IPS DF 19.7 (cell line): ENCODE data around the gene TEX30.
"Not testable (repeated sequence)": the region's sequence is repeated elsewhere in the genome, so short reads cannot be mapped to it uniquely, and the experiment has no call there.

Source experiments
- DNase-seq: peaks from one replicate; pipeline ENCODE4 v3.0.0-alpha.2; 2013; ENCODE audit warnings: low read depth, low spot score

The TEX30 gene

DNA sequence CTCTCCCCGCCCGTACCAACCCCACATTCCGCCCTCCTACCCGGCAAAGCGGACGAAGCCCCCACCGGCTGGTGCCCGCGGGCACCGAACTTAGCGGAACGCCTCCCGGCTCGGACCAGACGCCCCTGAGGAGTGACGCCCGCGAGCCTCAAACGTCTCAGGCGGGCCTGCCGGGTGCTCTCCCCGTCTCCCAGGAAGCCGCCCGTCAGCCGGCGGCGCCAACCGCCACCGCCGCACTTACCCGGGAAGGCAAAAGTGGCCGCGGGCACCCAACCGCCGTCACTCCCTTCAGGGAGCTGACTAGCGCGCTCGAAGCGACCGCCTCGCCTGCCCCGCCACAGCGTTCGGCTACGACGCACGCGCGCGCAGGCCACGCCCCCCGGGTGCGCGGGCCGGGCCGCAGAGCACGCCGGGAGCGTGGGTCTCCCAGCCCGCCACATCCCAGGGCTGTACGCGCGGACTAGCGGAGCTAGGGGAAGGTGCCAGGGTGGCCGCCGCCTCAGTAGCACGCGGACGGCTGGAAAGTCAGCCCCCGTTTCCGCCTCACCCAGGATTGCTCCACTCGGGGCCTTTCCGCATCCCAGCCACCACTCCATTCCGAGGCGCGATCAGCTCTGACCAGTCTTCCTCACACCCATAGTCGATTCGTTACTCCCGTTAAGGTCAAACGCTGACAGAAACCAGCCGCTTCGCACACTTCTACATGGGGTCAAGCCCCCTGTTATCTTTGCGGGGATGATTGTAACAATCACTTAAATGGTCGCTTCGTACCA is at the start of gene TEX30:
TSS of gene TEX30 (minus strand) at position 346 of the 773 bp plus-strand sequence. CDS start 3,760 bp downstream, outside the sequence.
- no peak for DNase-seq

DNA sequence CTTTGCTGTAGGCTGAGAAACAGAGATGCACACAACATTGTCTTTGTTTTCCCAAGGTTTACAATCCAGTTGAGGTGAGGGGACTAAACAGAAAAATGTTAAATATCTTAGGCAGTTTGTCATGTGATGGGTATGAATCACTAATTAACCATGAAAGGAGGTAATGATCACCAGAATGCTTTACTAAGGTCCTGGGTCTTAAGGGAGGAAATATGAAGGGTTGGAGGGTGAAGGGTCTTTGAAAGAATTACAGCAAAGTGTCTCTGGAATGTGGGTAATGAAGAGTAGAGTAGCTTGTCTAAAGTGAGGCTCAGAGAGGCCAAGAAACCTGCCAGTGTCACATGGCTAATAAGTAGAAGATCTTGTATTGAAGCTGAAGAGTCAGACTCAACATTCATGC is 44.3 kb upstream of the TEX30 start:
- DNase-seq = no peak

DNA sequence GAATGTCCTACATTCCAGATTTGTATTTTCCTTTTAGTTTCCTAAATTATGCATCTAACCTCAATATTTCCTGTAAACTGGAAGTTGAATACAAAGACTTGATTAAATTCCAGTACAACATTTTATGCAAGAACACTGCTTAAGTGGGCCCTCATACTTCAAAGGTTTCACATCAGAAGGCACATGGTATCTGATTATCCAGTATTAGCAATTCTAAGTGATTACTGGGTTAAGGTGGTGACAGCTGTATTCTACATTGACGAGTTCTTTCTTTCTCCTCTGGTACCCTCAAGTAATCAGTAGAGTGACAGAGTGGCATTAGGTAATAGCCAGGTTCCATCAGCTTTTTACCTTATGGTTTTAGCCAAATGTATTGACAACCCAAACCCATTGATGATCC is 43.7 kb upstream of the TEX30 start:
- no peak for DNase-seq

DNA sequence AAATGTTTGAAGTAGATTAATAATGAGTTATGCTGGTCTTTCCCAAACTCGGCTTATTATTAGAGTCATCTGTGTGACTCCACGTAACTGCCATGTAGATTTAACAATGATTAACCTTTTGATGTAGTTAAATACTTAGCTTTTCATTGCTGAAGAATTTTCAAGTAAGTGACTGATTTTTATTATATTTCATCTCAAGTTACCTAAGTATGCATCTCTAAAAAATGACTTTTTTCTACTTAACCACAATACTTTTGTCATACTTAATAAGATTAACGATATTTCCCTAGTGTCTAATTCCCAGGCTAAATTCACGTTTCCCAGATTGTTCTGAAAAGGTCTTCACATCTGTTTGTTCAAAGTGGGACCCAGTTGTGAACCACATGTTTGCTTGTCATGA is 43.1 kb upstream of the TEX30 start:
- DNase-seq = no peak

DNA sequence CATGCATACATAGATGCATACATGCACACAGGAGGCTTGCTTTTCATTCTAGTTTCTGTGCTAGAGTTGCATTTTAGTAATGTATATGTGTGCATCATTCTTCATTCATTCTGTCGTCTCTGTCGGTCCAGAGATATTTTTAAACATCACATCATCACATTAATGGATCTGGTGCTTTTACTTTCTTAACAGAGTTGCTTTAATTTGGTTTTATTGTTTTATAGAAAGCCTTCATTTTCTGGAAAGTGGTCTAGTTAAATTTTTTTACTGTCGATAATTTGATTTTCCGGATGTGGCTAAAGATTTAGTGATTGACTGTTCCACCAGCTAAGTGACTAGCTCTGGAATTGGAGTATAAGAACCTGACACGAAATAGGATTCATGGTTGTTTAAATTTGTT is 42.2 kb upstream of the TEX30 start:
- no peak for DNase-seq

DNA sequence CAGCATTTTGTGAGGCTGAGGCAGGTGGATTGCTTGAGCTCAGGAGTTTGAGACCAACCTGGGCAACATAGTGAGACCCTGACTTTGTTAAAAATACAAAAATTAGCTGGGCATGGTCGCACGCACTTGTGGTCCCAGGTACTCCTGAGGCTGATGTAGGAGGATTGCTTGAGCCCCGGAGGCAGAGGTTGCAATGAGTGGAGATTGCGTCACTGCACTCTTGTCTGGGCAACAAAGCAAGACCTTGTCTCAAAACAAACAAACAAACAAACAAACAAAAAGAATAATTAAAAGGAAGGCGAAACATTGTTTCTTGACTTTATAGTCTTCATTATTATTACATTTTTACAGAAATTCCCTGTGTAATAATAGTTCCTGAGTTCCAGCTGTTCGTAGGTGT is 41.2 kb upstream of the TEX30 start:
- no peak for DNase-seq

DNA sequence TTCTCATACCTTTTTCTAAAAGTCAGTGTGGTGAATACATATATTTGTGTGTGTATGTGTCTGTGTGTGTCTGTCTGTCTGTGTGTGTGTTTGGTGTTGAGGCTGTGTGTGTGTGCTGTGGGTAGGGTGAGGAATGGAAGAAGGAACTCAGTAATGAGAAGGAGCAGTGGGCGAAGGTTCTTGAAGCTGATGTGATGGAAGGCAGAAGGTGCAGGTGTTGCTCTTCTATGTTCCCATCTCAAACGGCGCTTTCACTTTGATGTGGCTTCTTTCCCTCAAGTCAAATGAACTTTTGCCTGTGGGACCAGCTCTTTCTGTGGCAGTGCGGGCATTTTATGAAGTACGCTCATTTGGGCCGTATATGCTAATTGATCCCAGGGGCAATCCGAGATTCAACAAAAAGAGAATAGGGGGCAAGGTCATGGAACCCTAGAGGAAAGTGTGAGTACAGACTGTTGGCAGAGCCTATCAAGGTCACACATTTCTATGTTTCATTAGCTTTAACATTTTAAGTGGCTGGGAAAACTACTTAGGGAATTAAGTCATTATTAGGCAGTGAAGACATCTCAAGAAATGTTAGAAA is 40.5 kb upstream of the TEX30 start:
- DNase-seq = no peak

DNA sequence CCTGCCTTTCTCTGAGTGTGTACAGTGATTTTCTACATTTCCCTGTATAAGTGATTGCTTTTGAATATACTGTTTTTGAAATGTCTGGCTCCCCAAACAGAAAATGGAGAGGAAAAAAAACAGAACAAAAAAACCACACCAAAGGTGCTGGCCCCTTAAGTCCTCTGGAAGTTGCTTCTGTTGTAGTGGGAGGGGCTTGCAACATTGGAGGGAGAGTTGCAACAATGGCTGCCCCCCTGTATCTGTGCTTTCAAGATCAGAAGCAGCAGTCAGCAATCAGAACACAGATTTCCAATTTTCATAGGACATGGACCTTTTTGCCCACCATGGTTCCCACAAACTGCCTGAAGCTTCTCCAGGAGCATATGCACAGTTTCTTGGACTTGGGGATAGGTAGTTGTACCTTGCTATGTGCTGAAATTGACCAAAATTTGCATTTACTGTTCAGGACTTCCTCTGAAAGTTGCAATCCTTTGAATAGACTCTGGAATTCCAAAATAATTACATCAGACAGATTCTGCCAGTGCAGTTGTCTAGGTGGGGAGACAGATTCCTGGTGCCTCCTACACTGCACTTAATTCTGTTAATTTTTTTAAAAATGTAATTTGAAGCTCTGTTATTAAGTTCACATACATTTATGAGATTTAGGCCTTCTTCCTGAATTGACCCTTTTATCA is 39.2 kb upstream of the TEX30 start:
- no peak for DNase-seq

DNA sequence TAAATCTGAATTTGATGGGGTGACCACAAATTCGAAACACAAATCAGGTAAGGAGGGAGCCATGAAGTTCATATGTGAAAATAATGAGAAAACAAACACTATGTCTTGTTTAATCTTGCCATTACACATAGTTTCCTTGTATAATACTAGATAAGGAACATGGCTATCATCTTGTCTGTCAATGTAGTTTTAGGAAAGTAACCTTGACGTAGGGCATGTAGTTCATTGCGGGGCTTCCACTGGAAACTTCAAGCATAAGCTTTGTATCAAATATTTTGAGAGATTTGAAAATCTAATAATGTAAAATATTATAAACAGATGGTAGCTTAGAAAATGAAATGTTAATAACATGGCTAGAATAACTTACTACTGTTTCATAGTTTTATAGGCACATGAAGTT is 34.1 kb upstream of the TEX30 start:
- DNase-seq = no peak

DNA sequence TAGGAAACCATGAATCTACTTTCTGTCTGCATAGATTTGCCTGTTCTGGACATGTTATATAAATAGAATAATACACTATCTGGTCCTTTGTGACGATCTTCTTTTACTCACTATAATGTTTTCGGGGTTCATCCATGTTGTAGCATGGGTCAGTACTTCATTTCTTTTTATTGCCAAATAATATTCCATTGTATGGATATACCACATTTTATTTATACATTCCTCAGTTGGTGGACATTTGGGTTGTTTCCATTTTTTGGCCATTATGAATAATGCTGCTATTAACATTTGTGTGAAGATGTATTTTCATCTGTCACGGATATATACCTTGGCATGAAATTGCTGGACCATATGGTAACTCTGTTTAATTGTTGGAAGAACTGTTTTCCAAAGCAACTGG is 32.1 kb upstream of the TEX30 start:
- no peak for DNase-seq

DNA sequence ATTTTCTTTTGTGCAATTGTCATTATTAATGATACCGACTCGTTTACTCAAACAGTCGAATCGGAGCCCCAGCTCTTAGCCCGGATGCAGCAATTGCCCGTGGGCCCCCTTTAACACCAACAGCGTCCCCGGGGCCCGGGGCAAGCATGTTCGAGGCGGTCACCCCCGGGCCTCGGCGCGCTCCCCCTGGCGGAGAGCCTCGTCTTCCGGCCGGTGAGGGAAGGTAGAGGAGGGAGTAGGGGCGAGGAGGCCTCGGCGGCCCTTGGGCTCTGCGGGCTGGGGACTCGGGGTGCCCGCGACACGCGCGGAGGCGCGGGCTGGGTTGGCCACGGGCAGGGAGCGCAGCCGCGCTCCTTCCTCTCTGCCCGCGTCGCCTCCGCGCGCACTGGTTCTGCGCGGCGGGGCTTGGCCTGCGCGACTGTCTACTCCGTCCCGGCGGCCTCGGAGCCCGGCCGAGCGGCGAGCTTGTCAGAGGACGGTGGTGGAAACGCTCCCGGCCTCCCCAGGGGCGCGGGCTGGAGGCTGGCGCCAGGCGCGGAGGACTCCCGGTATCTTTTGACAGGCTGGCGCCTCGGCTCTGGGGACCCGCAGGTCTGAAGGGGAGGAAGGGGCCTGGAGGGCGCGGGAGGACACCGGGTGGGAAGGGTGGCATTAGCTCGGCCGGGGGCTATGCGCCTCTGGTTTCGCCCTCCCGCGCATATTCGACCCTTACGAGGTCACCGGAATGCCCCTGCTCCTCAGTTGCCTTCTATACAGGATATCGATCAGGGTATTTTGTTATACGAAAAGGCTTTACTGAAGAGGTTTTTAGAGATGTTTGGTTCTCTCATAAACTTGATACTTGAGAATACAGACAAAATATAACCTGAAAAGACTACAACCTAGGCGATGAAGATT is 26.8 kb upstream of the TEX30 start:
- DNase-seq = no peak

DNA sequence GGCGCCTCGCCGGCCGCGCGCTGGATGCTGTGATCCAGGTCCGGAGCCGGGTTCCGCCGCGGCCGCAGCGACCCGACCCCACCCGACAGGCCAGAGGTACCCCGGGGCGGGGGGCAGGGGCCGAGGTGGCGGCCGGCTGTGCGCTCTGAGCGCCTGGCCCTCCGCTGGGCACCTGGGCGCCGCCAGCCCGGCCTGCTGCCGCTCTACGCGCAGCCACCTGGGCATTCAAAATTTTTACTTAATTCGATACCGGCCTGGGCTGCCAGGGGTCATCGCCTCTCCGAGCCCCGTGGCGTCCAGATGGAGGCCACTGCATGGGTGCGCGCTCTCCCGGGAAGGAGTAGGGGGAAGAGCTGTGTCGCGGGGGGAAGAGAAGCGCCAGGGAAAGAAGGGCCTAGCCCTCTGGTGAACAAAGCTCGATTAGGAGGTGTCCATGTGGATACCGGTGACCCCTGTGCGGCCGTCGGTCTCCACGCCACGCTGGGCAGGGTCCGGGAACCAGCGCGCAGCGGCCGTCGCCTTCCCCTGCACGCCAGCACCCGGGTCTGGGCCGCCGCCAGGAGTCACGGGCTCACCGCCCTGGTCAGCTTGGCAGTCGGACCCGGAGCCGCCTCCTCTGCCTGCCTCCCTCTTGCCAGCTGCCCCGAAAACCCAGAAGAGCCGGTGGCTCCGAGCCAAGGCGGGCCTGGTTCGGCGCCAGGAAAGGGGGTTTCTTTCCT is 26.0 kb upstream of the TEX30 start:
- DNase-seq = no peak

DNA sequence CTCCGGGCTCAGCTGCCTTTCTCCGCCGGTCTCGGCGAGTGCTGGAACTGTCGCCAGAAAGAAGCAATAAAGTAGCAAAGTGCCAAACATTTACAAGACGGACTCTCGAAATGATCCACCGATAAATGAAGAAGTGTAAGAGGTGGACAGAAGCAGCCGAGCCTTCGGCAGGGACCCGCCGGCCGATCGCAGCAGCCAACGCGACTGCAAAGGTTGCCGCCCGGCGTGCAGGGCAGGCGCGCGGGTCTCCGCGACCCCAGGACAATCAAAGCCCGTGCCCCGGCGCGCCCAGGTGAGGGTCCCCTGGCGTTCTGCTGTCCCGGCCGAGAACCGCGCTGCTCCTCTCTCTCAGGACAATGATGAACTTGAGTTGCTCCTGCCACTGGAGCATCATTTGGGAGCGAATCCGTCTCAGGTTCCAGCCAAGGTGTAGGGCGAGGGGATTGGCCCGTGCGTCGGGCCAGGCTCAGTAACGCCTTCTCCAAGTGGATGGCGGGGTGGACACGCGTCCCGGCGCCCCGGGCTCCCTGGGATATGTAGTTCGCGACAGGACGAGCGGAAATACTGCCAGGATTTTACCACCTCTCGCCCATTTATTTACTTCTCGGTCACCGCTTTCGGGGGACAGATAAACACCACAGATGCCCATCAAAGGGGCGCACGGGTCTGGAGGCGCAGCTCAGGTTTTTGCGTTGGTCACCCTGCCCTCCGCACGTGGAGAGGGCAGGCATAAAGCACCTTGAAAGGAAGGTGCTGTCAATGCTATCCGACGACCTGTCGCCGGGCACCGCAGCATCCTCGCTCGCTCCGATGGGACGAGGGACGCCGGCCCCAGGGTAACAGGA is 25.2 kb upstream of the TEX30 start, which contains the start of the genes BIVM and POGLUT2:
TSS of gene BIVM (plus strand) at position 539 of the 845 bp plus-strand sequence. CDS start 8,149 bp downstream, outside the sequence.
TSS of gene POGLUT2 (minus strand) at position 396 of the 845 bp plus-strand sequence. CDS start at position 90, 306 bp downstream.
- peak; percentile 87 for DNase-seq

DNA sequence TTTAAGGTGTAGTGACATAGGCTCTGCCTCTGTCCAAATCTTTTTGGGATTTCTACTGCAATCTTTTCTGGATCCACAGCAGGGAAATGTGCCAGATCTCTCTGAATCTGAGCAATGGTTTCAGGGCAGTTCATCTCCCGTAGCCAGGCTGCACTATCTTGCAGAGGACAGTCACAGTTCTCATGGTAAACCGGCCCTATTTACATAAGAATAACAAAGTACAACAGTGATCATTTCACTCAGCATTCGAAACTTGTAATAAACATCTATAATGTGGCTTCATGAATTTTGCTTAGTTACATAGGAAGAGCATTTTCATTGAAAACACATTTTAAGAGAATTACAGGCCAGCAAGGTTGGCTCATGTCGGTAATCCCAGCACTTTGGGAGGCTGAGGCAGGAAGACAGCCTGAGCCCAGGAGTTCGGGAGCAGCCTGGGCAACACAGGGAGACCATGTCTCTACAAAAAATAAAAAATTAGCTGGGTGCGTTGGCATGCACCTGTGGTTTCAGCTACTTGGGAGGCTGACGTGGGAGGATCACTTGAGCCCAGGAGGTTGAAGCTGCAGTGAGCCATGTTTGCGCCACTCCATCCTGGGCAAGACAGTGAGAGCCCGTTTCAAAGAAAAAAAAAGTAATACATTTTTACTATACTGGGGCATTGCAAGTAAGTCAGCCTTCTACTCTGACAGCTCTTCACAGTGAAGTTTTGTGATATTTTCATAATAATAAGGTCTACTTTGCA is 20.2 kb upstream of the TEX30 start:
- no peak for DNase-seq

DNA sequence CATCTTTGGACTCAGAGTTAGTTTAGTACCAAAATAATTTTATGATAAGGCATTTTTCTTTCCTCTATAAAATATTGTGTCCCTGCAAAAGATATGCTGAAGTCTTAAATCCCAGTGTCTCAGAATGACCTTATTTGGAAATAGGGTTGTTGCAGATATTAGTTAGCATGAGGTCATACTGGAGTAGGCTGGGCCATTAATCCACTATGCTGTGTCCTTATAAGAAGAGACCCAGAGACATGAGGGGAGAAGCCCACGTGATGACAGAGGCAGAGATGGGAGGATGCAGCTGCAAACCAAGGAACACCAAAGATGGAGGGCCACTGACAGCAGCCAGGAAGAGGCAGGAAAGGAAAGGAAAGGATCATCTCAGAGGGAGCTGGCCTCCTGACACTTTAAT is 18.8 kb upstream of the TEX30 start:
- DNase-seq = no peak

DNA sequence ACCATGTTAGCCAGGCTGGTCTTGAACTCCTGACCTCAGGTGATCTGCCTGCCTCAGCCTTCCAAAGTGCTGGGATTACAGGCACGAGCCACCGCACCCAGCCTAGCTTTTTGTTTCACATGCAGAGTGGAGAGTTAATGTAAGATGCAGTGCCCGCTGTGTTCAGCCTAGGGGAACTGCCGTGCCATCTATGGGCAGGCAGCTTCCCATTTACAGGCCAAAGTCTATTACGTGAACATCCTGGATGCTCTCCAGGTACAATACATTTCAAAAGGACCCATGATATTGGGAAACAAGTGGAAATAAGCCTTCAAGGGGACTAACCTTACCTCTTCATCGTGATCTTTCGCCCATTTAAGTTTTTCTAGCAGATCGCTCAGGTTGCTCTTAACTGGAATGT is 15.1 kb upstream of the TEX30 start:
- DNase-seq = no peak

DNA sequence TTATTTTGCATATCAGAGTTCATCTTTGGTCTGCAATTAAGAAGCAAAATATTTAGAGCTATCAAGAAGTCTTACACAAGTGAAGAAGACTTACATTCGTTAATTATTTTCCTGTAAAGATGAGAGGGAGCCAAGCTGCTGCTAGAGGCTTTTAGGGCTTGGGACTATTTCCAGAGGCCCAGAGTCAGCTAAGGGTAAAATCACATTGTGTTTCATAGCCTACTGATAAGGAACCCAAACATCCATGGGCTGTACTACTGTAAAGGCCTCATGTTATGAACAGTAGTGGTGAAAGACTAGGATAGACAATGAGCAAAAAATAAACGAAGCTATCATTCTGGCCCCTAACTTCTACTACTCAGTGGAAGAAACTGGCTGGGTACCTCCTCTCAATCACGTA is 10.9 kb upstream of the TEX30 start:
- DNase-seq = no peak

DNA sequence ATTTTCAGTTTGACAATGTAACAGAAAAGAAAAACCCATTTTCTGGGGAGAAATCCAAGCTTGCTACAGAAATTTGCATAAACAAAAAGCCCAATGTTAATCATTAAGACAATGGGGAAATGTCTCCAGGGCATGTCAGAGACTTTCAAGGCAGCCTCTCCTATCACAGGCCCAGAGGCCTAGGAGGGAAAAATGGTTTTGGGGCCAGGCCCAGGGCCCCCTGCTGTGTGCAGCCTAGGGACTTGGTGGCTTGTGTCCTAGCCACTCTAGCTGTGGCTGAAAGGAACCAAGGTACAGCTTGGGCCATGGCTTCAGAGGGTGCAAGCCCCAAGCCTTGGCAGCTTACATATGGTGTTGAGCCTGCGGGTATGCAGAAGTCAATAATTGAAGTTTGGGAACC is 8.0 kb upstream of the TEX30 start:
- DNase-seq = no peak

DNA sequence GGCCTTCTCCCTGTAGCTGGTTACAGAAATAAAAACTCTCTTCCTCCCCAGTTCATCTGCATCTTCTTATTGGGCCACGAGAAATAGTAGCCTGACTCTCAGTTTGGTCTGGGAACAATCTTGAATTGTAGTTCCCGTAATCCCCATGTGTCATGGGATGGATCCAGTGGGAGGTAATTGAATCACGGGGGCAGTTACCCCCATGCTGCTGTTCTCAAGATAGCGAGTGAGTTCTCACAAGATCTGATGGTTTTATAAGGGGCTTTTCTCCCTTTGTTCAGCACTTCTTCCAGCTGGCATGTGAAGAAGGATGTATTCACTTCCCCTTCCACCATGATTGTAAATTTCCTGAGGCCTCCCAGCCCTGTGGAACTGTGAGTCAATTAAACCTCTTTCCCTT is 7.1 kb upstream of the TEX30 start:
- DNase-seq = not testable (repeated sequence)
